ENCODE data around the gene CDC42EP4.

The CDC42EP4 gene

DNA sequence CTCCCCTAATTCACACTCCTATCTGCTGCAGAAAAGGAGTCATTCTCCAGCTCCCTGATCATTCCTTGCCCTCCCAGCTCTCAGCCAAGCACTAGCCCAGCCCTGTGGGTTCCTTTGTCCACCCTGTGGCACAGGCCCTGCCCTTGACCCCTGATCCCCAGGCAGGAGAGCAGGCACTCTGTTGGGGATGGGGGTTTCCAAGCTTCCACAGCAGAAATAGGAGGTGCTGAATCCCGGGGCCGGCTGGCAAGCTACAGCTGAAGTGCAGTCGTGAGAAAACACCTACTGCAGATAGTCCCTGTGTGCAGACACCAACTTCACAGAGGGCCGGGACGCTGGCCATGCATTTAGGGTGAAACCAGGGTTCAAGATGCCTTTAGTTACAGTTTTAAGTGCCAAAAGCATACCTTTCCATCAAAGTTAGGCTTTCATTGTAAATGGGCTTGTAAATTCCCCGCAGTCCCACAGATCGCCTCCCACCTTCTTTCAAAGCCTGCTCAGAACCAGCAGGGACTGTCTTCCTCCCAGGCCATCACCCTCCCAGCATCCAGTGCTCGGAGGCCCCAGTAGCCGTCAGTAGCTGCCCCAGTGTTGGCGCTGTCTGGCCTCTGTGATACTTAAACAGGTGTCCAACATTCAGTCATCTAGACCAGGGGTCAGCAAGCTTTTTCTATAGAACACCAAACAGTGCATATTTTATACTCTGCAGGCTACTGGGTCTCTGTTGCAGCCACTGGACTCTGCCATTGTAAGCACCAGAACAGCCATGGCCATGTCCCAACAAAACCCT, 60.8 kb downstream of the CDC42EP4 start:
- DNase-seq: no peak

GRCh38 chr17:73249700-73250099, 62.1 kb downstream of the CDC42EP4 start:
- peak; percentile 13 to 70 (median 26) for DNase-seq

DNA sequence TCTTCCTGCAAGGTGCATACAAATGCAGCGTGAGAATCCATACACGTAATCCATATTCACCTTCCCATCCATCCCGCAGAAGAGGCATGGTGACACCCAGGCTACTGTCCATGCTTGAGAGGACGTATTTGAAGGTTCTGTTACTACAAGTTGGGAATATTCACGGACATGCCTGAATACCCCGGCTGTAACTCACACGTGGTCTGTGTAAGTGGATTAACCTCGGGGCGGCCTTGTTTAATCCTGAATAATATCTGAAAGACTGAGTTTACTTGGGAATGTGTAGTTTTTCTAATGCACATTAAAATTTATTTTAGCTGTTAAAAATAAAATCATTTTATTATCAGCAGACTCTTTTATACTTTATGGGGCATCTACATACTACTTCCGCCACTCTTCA, 63.3 kb downstream of the CDC42EP4 start:
- no peak for DNase-seq

GRCh38 chr17:73247726-73248125, 64.1 kb downstream of the CDC42EP4 start:
- DNase-seq: no peak

- no peak for DNase-seq
Observed at GRCh38 chr17:73240561-73240960, 71.2 kb downstream of the CDC42EP4 start.

DNA sequence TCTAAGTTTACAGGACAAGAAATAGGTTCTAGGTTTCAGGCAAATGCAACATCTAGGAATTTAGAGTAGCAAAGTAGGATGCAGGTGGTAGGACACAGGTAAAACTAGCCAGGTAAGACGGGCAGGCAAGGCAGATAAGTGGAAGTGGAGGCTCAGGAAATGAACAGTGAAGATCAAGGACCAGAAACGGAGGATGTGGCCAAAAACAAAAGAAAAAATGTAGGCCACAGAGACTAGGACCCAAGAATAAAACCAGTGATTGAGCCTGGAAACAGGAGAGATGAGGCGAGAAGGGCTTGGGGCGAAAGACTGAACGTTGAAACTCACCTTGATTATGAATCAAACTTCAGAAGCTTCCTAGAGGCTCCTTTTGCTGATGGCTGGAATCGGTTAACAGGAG, 74.1 kb downstream of the CDC42EP4 start:
- DNase-seq: no peak

GRCh38 chr17:73234736-73235135, 77.1 kb downstream of the CDC42EP4 start:
- no peak for DNase-seq
